ENCODE results near the gene JARID2. TPM values are rescaled to one million over a fixed set of nuclear protein-coding genes. Genes with fewer than 3 reads are reported as not detected.

The JARID2 gene
- total RNA-seq, 1 experiment from 2014 or later = 23.6 TPM

GRCh38 chr6:15265787-15266186, 19.9 kb downstream of the JARID2 start:
- no peak overlapping the region for H3K4me2 ChIP-seq (ENCODE audit: low read length)
- peaks cover 0 to 14% of the 10 kb centered on the region in 2 experiments; a peak in 1 of 4 replicates for H3K4me1 ChIP-seq (ENCODE audit: control insufficient read depth in 1 of 2, insufficient read depth in 2 of 2, low read length in 2 of 2)
- H3K36me3 ChIP-seq (ENCODE audit: control insufficient read depth in 1 of 2, insufficient read depth in 2 of 2, low read length in 2 of 2) = no peaks in the 10 kb centered on the region
- no peak overlapping the region for H2AFZ ChIP-seq (ENCODE audit: low read depth, low read length, poor library complexity, severe bottlenecking)
- ChIA-PET POLR2A (no interaction called here), CTCF (no interaction called here), RAD21 (ENCODE audit: low non-redundant PET in 1 of 2, low total read pairs in 2 of 2, uncharacterized antibody in 2 of 2, unreplicated experiment in 2 of 2) (no interaction called here)
- no peaks in the 10 kb centered on the region for H4K20me1 ChIP-seq (ENCODE audit: insufficient read depth)
- no peaks in the 10 kb centered on the region for H3K27me3 ChIP-seq (ENCODE audit: insufficient read depth, low read length)
- H3K79me2 ChIP-seq (ENCODE audit: insufficient read depth, low read length) = peaks cover 98% of the 10 kb centered on the region
- H3K4me3 ChIP-seq (replicated peaks in 1 of 2; ENCODE audit: low read depth in 1 of 2, low read length in 2 of 2) = no peak overlapping the region
- no peak overlapping the region for H3K9ac ChIP-seq (ENCODE audit: low read length)
- no TSS peak for BruUV-seq (replicated peaks)
- DNase-seq (ENCODE audit: low read depth, low spot score) (no peak), ATAC-seq (no peak)
- H3K9me2 ChIP-seq (ENCODE audit: insufficient read depth) = no peaks in the 10 kb centered on the region
- H3K27ac ChIP-seq (ENCODE audit: low read depth, low read length) = no peak overlapping the region
- H3K9me3 ChIP-seq (ENCODE audit: control insufficient read depth in 1 of 2, insufficient read depth in 1 of 2, low read depth in 1 of 2, low read length in 2 of 2) = no peaks in the 10 kb centered on the region
- intact Hi-C loops (cut with micrococcal nuclease) = no loop called here
- TF ChIP-seq RAD21 (IDR thresholded peaks at IDR 0.05; ENCODE audit: low read depth) = no peak
- TF ChIP-seq POLR2AphosphoS5 (IDR thresholded peaks at IDR 0.05; ENCODE audit: low read depth, low read length) = no peak
- TF ChIP-seq EZH2phosphoT487 (IDR thresholded peaks at IDR 0.05; ENCODE audit: borderline replicate concordance) = no peak
- no peak for TF ChIP-seq CTCF (IDR thresholded peaks at IDR 0.05 in 2 of 3, conservative IDR thresholded peaks at IDR 0.05 in 1 of 3; ENCODE audit: borderline replicate concordance in 1 of 3, insufficient read depth in 1 of 3, low read depth in 2 of 3, low read length in 2 of 3)
- TF ChIP-seq ELF1 (IDR thresholded peaks at IDR 0.05; ENCODE audit: borderline replicate concordance, low read depth) = no peak
- no peak for TF ChIP-seq ZBTB33 (IDR thresholded peaks at IDR 0.05; ENCODE audit: extremely low read depth, insufficient replicate concordance, low read length)
- no peak for TF ChIP-seq EZH2 (IDR thresholded peaks at IDR 0.05)
- TF ChIP-seq ZFX (IDR thresholded peaks at IDR 0.05) = no peak
